ENCODE results near the gene CDK6.

Gene CDK6

DNA sequence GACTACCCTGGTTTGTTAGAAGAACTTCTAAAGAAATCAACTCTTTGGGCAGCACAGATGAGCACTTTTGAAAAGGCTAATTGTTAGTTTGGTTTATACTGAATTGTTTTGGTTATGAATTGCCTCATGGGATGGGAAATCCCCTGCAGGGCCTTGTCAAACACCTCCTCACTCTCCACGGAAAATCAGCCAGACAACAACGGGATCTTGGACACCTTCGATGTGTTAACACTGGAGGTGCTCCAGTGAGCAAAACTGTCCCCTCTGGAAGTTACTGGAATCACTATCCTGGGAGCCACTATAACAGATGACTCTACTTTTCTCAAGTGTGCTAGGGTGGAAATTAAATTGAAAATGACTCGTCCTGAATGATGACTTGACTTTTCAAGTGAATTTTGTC lies 38.7 kb downstream of the CDK6 start:
- Histone ChIP-seq H3K27ac (ENCODE audit: low read length) (no peak overlapping the region), H4K20me1 (ENCODE audit: insufficient read depth, low read length) (peaks cover 72% of the 10 kb centered on the region), H3K9me3 (ENCODE audit: insufficient read depth, low read length) (no peaks in the 10 kb centered on the region), H3K27me3 (ENCODE audit: low read depth, low read length) (no peaks in the 10 kb centered on the region), H3K9ac (ENCODE audit: low read length) (0 out of 2 replicates have a peak overlapping the region, but pooled peaks have one; percentile 3), H3K4me3 (ENCODE audit: low read length) (peak overlapping the region; percentile 40), H3K36me3 (replicated peaks; ENCODE audit: low read depth, low read length) (peaks cover 10% of the 10 kb centered on the region), H2AFZ (ENCODE audit: low read depth, low read length) (no peak overlapping the region), H3K4me2 (ENCODE audit: low read length) (peak overlapping the region; percentile 79), H3K4me1 (ENCODE audit: low read length) (peaks cover 53% of the 10 kb centered on the region), H3K79me2 (ENCODE audit: low read length) (peaks cover 93% of the 10 kb centered on the region)
- TF ChIP-seq EZH2phosphoT487 (IDR thresholded peaks at IDR 0.05; ENCODE audit: low read depth) = no peak
- TF ChIP-seq, protein P1, sequence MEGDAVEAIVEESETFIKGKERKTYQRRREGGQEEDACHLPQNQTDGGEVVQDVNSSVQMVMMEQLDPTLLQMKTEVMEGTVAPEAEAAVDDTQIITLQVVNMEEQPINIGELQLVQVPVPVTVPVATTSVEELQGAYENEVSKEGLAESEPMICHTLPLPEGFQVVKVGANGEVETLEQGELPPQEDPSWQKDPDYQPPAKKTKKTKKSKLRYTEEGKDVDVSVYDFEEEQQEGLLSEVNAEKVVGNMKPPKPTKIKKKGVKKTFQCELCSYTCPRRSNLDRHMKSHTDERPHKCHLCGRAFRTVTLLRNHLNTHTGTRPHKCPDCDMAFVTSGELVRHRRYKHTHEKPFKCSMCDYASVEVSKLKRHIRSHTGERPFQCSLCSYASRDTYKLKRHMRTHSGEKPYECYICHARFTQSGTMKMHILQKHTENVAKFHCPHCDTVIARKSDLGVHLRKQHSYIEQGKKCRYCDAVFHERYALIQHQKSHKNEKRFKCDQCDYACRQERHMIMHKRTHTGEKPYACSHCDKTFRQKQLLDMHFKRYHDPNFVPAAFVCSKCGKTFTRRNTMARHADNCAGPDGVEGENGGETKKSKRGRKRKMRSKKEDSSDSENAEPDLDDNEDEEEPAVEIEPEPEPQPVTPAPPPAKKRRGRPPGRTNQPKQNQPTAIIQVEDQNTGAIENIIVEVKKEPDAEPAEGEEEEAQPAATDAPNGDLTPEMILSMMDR (IDR thresholded peaks at IDR 0.05; ENCODE audit: low read depth, low read length) = no peak

DNA sequence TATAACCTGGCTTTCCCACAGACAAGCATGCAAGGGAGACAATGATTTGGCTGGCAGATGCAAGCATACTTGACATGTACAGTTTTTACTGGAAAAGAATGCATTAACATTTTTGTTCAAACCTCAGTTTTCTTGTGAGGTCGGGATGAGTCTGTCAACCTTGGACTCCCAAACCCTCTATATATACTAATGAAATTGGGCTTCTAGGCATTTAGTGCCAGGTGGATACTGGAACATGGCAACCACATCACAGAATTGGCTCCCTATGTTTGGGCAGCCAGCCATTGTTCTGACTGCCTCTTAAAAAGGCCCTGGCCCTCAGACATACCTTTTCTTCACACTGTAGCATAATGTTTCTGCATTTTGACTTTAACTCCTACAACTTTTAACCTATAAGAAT lies 39.1 kb downstream of the CDK6 start:
- Histone ChIP-seq H3K4me2 (ENCODE audit: low read length) (peak overlapping the region; percentile 79), H3K4me1 (ENCODE audit: low read length) (peaks cover 53% of the 10 kb centered on the region), H3K9ac (ENCODE audit: low read length) (no peak overlapping the region), H3K27me3 (ENCODE audit: low read depth, low read length) (no peaks in the 10 kb centered on the region), H3K36me3 (replicated peaks; ENCODE audit: low read depth, low read length) (peaks cover 13% of the 10 kb centered on the region), H3K9me3 (ENCODE audit: insufficient read depth, low read length) (no peaks in the 10 kb centered on the region), H3K79me2 (ENCODE audit: low read length) (peaks cover 93% of the 10 kb centered on the region), H3K27ac (ENCODE audit: low read length) (no peak overlapping the region), H3K4me3 (ENCODE audit: low read length) (no peak overlapping the region), H4K20me1 (ENCODE audit: insufficient read depth, low read length) (peaks cover 71% of the 10 kb centered on the region), H2AFZ (ENCODE audit: low read depth, low read length) (no peak overlapping the region)
- no peak for TF ChIP-seq EZH2phosphoT487 (IDR thresholded peaks at IDR 0.05; ENCODE audit: low read depth)
- TF ChIP-seq, protein P1 (IDR thresholded peaks at IDR 0.05; ENCODE audit: low read depth, low read length) = no peak

GRCh38 chr7:92794831-92795230 lies 41.5 kb downstream of the CDK6 start:
- no peak overlapping the region for H3K9ac ChIP-seq (ENCODE audit: low read length)
- peaks cover 99% of the 10 kb centered on the region for H3K79me2 ChIP-seq (ENCODE audit: low read length)
- H3K27ac ChIP-seq (ENCODE audit: low read length) = no peak overlapping the region
- H3K4me1 ChIP-seq (ENCODE audit: low read length) = peaks cover 45% of the 10 kb centered on the region
- peaks cover 6% of the 10 kb centered on the region; the same call in 1 of the 2 replicates for H3K9me3 ChIP-seq (ENCODE audit: insufficient read depth, low read length)
- no peak overlapping the region for H3K4me3 ChIP-seq (ENCODE audit: low read length)
- no peaks in the 10 kb centered on the region for H3K27me3 ChIP-seq (ENCODE audit: low read depth, low read length)
- no peak for TF ChIP-seq EZH2phosphoT487 (IDR thresholded peaks at IDR 0.05; ENCODE audit: low read depth)
- TF ChIP-seq, protein P1 (IDR thresholded peaks at IDR 0.05; ENCODE audit: low read depth, low read length) = no peak
- H2AFZ ChIP-seq (ENCODE audit: low read depth, low read length) = no peak overlapping the region
- H3K36me3 ChIP-seq (replicated peaks; ENCODE audit: low read depth, low read length) = peaks cover 36% of the 10 kb centered on the region
- peaks cover 62% of the 10 kb centered on the region for H4K20me1 ChIP-seq (ENCODE audit: insufficient read depth, low read length)
- H3K4me2 ChIP-seq (ENCODE audit: low read length) = no peak overlapping the region

DNA sequence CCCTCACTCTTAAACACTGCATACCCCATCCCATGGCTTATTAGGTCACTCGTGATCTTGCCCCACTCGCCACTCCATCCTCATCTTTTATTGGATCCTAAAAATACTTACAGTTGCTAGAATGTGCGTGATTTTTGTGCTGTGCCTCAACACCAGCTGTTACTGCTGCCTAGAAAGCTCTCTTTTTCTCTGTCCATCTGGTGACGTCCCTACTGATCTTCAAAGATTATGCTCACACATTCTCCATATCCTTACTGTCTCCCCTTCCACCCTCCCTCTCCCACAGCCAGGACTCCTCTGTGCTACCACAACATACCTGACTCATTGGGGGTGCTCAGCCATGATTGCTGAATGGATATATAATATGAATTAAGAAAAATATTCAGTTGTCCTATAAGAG lies 42.0 kb downstream of the CDK6 start:
- peaks cover 38% of the 10 kb centered on the region for H3K36me3 ChIP-seq (replicated peaks; ENCODE audit: low read depth, low read length)
- no peak overlapping the region for H2AFZ ChIP-seq (ENCODE audit: low read depth, low read length)
- H3K4me3 ChIP-seq (ENCODE audit: low read length) = no peak overlapping the region
- peaks cover 40% of the 10 kb centered on the region for H3K4me1 ChIP-seq (ENCODE audit: low read length)
- no peak overlapping the region for H3K27ac ChIP-seq (ENCODE audit: low read length)
- TF ChIP-seq, protein P1 (IDR thresholded peaks at IDR 0.05; ENCODE audit: low read depth, low read length) = no peak
- TF ChIP-seq EZH2phosphoT487 (IDR thresholded peaks at IDR 0.05; ENCODE audit: low read depth) = no peak
- H3K9me3 ChIP-seq (ENCODE audit: insufficient read depth, low read length) = peaks cover 6% of the 10 kb centered on the region; the same call in 1 of the 2 replicates
- H3K79me2 ChIP-seq (ENCODE audit: low read length) = peaks cover 99% of the 10 kb centered on the region
- no peak overlapping the region for H3K4me2 ChIP-seq (ENCODE audit: low read length)
- H3K27me3 ChIP-seq (ENCODE audit: low read depth, low read length) = no peaks in the 10 kb centered on the region
- no peak overlapping the region for H3K9ac ChIP-seq (ENCODE audit: low read length)
- peaks cover 58% of the 10 kb centered on the region for H4K20me1 ChIP-seq (ENCODE audit: insufficient read depth, low read length)

Data from OCI-LY3 (cell line).